Measurements from ENCODE around the gene NCOR1. TPM values are rescaled to one million over a fixed set of nuclear protein-coding genes. Genes with fewer than 3 reads are reported as not detected.
"Not testable (repeated sequence)": the region's sequence is repeated elsewhere in the genome, so short reads cannot be mapped to it uniquely, and the experiment has no call there.

The NCOR1 gene
- polyA plus RNA-seq, 4 donors = 94.2 to 111 (median 108) TPM

- DNase-seq (ENCODE audit: low read depth in 4 of 4, low spot score in 3 of 4) = no peak
Measured at GRCh38 chr17:16215965-16216316, 607 bp upstream of the NCOR1 start.

- no peak for DNase-seq (ENCODE audit: low read depth in 4 of 4, low spot score in 3 of 4)
Measured at GRCh38 chr17:16215002-16215272, 397 bp downstream of the NCOR1 start.

DNA sequence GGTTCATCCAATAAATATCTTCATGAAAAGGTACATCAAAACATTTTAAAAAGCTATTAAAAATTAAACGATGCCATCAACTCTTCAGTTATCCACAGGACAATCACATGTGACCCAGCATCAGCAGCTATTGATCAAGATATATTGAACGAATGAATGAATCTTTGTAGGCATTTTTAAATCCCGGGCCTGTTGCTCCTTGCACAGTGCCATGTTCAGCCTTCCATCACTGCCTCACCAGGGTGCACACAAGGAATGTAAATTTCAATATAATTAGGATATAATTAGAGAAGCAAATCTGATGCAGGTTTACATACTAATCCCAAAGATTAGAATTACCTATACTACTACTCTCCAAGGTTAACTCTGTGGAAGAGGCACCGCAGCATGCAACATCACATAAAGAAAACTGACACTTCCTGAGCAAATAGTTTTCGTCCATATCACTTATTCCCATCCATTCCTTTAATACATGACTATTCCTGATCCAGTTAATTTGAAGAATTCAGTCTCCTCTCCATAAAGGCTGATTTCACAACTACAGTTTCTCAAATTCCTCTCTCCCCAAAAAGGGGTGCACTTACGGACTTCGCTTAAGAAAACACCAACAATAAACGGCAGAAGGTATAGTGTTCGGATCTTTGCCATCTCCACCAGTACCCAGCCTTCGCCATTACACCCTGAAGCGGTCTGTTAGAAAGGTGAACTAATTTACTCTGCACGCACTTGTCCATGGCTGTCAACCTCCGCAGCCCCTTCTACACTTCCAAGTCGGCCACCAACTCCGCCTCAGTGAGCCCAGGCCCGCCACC is 938 bp downstream of the NCOR1 start:
- no peak for DNase-seq (ENCODE audit: low read depth in 4 of 4, low spot score in 3 of 4)

DNA sequence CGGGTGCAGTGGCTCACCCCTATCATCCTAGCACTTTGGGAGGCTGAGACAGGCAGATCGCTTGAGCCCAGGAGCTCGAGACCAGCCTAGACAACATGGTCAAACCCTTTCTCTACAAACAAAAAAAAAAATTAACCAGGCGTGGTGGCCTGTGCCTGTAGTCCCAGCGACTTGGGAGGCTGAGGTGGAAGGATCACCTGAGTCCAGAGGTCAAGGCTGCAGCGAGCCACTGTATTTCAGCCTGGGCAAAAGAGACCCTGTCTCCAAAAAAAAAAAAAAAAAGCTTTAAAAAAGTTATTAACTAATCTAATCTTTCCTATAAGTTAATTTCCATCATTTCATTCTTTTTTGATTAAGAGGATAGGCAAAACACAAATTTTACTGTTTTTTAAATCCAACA is 2.5 kb downstream of the NCOR1 start:
- DNase-seq (ENCODE audit: low read depth in 4 of 4, low spot score in 3 of 4) = no peak

- no peak for DNase-seq (ENCODE audit: low read depth in 4 of 4, low spot score in 3 of 4)
Measured at GRCh38 chr17:16211590-16211989, 3.7 kb downstream of the NCOR1 start.

DNA sequence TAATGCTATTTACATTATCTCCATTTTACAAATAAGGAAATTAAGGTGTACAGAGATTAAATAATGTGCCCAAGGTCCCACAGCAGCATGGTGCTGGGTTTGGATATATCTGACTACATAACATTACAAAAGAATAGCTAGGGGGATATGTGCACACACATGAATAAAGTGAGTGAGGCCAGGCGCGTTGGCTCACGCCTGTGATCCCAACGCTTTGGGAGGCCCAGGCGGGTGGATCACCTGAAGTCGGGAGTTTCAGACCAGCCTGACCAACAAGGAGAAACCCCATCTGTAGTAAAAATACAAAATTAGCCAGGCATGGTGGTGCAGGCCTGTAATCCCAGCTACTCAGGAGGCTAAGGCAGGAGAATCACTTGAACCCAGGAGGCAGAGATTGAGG is 10.6 kb downstream of the NCOR1 start:
- DNase-seq (ENCODE audit: low read depth in 4 of 4, low spot score in 3 of 4) = not testable (repeated sequence)

DNA sequence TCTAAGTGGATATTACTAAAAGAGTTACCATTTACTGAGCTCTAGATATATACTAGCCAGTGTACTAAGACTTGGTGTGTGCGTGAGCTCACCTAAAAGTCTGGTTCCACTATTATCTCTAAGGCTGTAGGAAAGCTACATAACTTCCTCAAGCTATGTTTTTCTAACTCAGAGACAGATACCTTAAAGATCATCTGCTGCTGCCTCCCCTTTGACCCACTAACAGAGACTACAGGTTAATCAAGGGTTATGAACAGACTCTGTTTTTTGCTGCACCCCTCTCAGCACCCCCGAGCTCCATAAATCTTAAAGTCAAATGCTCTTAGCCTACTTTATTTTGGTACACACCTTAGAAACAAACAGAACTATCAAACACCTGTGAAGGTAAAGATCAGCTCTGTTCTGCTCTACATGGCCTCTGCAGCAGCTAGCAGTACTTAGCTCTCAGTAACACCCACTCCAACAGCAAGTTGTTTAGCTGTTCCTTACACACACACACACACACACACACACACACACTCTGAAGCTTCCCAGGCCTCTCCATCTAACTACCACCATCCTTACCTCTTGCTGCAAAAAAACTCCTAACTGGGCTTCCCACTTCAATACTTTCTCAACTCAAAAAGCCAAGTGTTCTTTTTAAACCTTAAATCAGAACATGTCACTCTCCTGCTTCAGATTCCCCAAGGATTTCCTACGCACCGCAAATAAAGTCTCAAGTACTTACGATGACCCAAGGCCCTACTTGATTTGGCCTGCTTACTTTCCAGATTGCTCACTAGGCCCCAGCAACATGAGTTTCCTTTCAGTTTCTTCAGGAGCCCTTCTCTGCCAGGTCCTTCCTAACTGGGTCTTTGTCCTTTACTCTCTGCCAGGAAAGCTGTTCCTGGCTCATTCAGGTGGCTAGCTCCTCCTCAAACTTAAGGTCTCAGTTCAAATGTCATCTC is 12.5 kb downstream of the NCOR1 start:
- not testable (repeated sequence) for DNase-seq (ENCODE audit: low read depth in 4 of 4, low spot score in 3 of 4)

DNA sequence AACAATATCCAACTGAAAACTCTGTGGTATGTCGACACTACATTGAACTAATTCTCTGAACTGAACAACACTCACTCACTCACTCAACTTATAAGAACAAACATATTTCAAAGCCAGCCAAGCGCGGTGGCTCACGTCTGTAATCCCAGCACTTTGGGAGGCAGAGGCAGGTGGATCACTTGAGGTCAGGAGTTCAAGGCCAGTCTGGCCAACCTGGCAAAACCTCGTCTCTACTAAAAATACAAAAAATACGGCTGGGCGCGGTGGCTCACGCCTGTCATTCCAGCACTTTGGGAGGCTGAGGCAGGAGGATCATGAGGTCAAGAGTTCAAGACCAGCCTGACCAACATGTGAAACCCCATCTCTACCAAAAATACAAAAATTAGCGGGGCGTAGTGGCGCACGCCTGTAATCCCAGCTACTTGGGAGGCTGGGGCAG is 13.6 kb downstream of the NCOR1 start:
- DNase-seq (ENCODE audit: low read depth in 4 of 4, low spot score in 3 of 4) = not testable (repeated sequence)

GRCh38 chr17:16199093-16199492 is 16.2 kb downstream of the NCOR1 start:
- DNase-seq (ENCODE audit: low read depth in 4 of 4, low spot score in 3 of 4) = no peak

DNA sequence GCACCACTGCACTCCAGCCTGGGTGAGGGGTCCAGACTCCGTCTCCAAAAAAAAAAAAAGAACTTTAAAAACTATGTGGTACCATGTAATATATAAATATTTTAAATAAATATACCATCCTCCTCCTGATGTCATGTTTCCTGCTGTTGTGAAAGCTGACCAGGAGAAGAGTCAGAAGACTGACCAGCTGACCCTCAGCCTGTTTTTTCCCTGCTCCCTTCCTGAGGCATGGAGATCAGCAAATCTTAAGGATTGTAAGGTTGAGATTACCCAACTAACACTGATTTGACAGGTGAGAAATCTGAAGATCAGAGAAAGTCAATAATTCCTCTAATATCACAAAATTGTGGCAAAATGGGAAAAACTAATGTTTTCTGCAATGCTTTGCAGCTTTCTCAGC is 18.1 kb downstream of the NCOR1 start:
- no peak for DNase-seq (ENCODE audit: low read depth in 4 of 4, low spot score in 3 of 4)

DNA sequence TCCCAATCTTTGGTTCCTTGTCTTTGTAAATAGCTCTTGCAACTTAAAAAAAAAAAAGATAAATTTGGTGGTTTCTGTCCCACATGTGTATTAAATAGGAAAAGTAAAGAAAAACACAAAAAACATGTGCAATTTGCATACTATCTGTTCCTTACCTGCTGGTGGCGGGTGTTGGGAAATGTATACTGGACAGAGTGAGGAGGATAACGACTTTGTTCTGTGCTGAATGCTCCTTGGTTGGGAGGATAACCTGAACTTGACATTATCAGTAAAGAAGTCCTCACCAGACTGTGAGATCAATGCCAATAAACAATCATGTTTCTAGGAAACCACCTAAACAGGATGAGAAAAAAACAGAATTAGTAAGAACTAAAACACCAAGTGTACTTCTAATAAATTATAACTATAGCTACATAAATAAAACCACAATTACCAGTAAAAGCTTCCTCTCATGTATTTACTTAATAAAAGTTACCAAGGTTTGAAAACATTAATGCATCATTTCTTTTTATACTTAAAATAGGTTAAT is 21.0 kb downstream of the NCOR1 start:
- DNase-seq (ENCODE audit: low read depth in 4 of 4, low spot score in 3 of 4) = not testable (repeated sequence)

DNA sequence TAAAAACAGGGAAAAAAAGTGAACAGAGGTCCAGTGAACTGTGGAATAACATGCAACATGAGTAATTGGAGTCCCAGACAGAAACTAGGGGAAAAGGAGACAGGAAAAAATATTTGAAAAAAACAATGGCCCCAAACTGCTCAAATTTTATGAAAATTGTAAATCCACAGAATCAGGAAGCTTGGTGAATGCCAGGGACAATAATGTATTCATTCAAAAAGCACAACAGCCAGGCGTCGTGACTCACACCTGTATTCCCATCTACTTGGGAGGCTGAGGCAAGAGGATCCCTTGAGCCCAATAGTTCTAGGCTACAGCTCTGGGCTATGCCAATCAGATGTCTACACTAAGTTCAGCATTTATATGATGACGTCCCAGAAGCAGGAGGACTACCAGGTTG is 23.7 kb downstream of the NCOR1 start:
- DNase-seq (ENCODE audit: low read depth in 4 of 4, low spot score in 3 of 4) = no peak

- DNase-seq (ENCODE audit: low read depth in 4 of 4, low spot score in 3 of 4) = no peak
Measured at GRCh38 chr17:16190703-16191360, 24.5 kb downstream of the NCOR1 start.

GRCh38 chr17:16189791-16190348 is 25.5 kb downstream of the NCOR1 start:
- DNase-seq (ENCODE audit: low read depth in 4 of 4, low spot score in 3 of 4) = no peak

DNA sequence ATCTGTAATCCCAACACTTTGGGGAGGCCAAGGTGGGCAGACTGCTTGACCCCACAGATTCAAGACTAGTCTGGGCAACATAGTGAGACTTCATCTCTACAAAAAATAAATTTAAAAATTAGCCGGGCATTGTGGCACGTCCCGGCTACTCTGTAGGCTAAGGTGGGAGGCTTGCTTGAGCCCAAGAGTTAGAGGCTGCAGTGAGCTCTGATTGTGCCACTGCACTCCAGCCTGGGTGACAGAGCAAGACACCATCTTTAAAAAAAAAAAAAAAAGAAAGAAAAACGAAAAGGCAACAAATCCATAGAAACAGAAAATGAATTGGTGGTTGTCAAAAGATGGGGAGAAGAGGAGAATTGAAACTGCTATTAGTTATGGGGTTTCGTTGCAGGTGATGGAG is 27.7 kb downstream of the NCOR1 start:
- DNase-seq (ENCODE audit: low read depth in 4 of 4, low spot score in 3 of 4) = no peak

DNA sequence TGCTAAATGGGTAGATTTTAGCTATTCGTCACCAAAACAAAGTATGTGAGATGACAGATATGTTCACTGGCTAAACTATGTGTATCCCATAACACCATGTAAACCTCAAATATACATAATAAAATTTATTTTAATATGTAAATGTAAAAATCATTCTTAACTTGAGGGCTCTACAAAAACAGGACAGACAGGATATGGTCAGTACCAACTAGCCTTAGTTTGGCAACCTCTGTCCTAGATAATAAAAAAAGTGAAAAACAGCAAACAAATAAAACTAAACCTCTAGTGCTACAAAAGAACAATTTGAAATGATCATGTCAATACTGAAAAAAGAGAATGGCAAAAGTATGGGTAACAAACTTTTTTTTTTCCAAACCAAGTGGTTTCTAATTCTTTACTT is 33.8 kb downstream of the NCOR1 start:
- no peak for DNase-seq (ENCODE audit: low read depth in 4 of 4, low spot score in 3 of 4)

GRCh38 chr17:16178836-16179235 is 36.5 kb downstream of the NCOR1 start:
- DNase-seq (ENCODE audit: low read depth in 4 of 4, low spot score in 3 of 4) = no peak

DNA sequence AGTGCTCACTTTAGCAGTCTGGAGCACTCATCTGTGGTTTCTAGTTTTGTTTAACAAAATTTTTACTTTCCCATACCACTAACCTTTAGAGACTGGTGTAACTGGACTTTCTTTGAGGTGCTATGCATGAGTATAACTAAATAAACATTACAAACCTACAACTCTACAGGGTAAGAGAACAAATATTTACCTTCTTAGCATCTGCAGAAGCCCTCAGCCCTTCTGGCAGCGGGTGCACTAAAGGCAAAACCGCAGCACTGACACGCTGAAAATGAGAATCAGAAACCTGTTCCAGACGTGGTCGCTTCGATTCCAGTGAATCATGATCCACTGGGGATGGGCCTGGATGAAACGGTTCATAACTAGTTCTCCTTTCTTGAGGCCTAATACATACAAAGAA is 43.7 kb downstream of the NCOR1 start:
- DNase-seq (ENCODE audit: low read depth in 4 of 4, low spot score in 3 of 4) = no peak

- DNase-seq (ENCODE audit: low read depth in 4 of 4, low spot score in 3 of 4) = not testable (repeated sequence)
Measured at GRCh38 chr17:16166766-16167165, 48.6 kb downstream of the NCOR1 start.

- no peak for DNase-seq (ENCODE audit: low read depth in 4 of 4, low spot score in 3 of 4)
Measured at GRCh38 chr17:16158714-16159113, 56.6 kb downstream of the NCOR1 start.

DNA sequence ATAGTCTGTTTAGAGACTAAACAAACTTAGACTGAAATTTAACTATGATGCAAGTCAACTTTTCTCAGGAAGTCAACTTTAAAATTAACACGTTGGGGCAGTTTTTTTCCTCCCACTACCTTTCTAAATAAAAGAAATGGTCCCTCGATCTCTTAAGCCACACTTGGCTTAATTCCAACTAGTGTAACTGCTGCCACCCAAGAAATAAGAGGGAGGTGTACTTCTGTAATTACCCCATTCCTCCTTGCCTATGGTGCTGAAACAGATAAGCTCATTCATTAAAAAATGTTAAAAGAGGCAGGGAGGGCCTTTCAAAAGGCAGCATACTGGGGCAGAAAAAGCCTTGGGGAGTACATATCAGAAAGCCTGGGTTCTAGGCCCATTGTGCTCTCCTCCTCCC is 59.8 kb downstream of the NCOR1 start:
- DNase-seq (ENCODE audit: low read depth in 4 of 4, low spot score in 3 of 4) = no peak
